Measurements from ENCODE around the gene SLC16A12.

Gene SLC16A12

DNA sequence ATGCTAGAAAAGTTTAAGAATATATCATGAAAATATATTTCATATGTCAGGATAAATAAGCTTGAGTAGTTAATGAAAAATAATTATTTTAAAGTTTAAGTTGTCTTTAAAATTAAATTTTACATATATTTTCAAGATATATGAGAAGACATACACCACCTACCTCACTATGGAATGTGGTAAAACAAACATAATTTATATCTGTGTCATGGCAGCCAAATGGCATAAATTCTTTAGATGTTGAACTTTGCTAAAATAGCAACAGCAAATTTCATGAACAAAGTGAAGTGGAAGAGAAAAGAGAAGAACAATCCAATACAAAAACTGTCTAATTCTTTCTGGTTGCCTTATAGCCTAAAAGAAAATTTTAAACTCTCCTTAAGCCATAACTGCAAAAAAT, 39.6 kb upstream of the SLC16A12 start:
- Histone ChIP-seq H3K36me3 (no peaks in the 10 kb centered on the region), H3K27me3 (no peaks in the 10 kb centered on the region), H3K4me1 (no peaks in the 10 kb centered on the region), H3K27ac (no peak overlapping the region), H3K4me3 (no peak overlapping the region), H3K9me3 (no peaks in the 10 kb centered on the region)
- TF ChIP-seq, protein P1, sequence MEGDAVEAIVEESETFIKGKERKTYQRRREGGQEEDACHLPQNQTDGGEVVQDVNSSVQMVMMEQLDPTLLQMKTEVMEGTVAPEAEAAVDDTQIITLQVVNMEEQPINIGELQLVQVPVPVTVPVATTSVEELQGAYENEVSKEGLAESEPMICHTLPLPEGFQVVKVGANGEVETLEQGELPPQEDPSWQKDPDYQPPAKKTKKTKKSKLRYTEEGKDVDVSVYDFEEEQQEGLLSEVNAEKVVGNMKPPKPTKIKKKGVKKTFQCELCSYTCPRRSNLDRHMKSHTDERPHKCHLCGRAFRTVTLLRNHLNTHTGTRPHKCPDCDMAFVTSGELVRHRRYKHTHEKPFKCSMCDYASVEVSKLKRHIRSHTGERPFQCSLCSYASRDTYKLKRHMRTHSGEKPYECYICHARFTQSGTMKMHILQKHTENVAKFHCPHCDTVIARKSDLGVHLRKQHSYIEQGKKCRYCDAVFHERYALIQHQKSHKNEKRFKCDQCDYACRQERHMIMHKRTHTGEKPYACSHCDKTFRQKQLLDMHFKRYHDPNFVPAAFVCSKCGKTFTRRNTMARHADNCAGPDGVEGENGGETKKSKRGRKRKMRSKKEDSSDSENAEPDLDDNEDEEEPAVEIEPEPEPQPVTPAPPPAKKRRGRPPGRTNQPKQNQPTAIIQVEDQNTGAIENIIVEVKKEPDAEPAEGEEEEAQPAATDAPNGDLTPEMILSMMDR (IDR thresholded peaks at IDR 0.05), result no peak
- no peak for DNase-seq
- intact Hi-C loops (cut with DNase I; ENCODE audit: low total_unique reads), result no loop called here

DNA sequence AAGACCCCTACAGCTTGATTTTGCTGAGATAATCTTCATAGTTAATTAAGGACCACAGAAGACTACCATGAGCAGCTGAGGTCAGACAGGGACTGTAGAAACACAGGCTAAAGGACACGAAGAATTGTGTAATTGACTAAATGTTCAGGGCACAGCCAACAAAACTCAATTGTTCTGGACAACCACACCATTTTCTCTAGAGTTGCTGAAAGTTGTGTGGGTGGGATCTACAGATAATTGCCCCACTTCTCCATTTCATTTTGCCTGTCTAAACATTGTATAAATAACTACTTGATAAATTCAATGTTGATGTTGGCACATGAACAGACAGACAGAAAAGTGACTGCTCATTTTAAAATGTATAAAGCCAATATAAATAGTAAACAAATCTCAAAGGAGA, 39.0 kb upstream of the SLC16A12 start:
- no peak for DNase-seq
- no peak overlapping the region for H3K27ac ChIP-seq
- intact Hi-C loops (cut with DNase I; ENCODE audit: low total_unique reads), result no loop called here

DNA sequence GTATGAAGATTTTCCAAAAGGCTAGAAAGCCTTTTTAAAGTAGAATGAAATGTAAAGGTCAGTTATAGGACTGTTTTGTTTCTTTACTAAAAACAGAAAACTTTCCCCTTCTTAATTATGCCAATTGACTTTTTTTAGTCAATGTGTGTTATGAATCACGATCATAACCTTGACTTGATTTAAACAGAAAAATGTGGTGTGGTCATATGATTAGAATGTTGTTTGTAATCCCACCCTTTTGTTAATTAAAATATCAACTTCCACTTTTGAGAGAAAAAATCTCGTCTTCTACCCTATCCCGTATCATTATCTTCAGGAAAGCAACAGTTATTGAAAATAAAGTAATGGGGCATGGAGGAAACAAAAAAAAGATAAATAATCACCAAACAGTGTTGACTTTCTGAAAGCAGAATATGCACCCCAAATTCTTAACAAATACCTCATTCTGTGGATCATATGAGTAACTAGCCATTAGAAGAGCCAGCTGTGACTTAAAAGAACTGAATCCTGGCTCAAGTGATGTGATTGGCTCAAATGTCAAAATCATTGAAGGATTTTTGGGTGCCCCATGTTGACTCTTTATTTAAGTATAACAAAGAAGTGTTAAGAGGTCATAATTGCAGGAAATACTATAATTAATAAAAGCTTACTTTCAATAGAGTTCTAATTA, 32.3 kb upstream of the SLC16A12 start:
- Histone ChIP-seq H3K27ac (no peak overlapping the region), H3K27me3 (no peaks in the 10 kb centered on the region), H3K36me3 (no peaks in the 10 kb centered on the region), H3K4me3 (no peak overlapping the region), H3K9me3 (no peaks in the 10 kb centered on the region), H3K4me1 (no peaks in the 10 kb centered on the region)
- intact Hi-C loops (cut with DNase I; ENCODE audit: low total_unique reads), result no loop called here
- DNase-seq, result no peak
- TF ChIP-seq, protein P1 (IDR thresholded peaks at IDR 0.05), result no peak

More for the DNA sequence above, 39.0 kb upstream of the SLC16A12 start:
- Histone ChIP-seq H3K4me3 (no peak overlapping the region), H3K4me1 (no peaks in the 10 kb centered on the region), H3K36me3 (no peaks in the 10 kb centered on the region), H3K27me3 (no peaks in the 10 kb centered on the region), H3K9me3 (no peaks in the 10 kb centered on the region)
- TF ChIP-seq, protein P1 (IDR thresholded peaks at IDR 0.05), result no peak

GRCh38 chr10:89566992-89567391, 31.6 kb upstream of the SLC16A12 start:
- DNase-seq, result no peak
- no peak overlapping the region for H3K27ac ChIP-seq
- H3K36me3 ChIP-seq, result no peaks in the 10 kb centered on the region
- H3K4me1 ChIP-seq, result no peaks in the 10 kb centered on the region
- intact Hi-C loops (cut with DNase I; ENCODE audit: low total_unique reads), result no loop called here
- no peak overlapping the region for H3K4me3 ChIP-seq
- TF ChIP-seq, protein P1 (IDR thresholded peaks at IDR 0.05), result no peak
- no peaks in the 10 kb centered on the region for H3K27me3 ChIP-seq
- no peaks in the 10 kb centered on the region for H3K9me3 ChIP-seq

DNA sequence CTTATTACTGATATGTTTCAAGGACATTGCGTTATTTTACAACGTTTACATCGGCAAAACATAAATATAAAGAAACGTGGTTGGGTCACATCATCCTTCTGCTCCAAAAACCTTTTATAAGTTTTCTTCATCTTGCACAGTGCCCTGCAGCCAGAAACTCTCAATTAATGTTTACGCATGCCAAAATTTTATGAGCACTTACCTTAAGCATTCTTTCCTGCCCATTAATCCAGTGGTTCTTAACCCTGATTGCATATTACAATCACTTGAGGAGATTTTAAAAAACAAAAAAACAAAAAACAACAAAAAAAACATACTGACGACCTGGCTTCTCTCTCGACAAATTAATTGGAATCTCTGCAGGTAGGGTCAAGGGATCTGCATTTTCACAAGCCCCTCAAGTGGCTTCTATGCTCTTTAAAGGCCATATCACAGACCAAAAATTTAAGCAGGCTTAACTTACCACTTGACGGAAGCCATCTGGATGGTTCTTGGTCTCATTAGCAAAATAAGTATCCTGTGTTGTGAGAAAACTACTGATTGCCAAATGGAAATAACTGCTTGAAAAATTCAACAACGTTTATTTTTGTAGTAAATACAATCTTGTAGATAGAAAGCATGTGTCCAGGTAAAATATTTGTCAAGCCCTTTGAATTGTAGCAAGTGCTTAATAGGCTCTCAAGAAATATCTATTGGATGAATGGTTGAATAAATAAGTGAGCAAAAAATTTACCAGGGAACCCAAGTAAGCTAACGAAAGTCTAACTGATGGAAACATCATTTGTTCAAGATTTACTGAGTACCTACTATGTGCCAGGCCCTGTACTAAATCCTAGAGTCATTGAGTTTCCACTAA, 30.9 kb upstream of the SLC16A12 start:
- H3K4me3 ChIP-seq, result no peak overlapping the region
- H3K36me3 ChIP-seq, result no peaks in the 10 kb centered on the region
- TF ChIP-seq, protein P1 (IDR thresholded peaks at IDR 0.05), result no peak
- H3K27ac ChIP-seq, result no peak overlapping the region
- intact Hi-C loops (cut with DNase I; ENCODE audit: low total_unique reads), result no loop called here
- no peaks in the 10 kb centered on the region for H3K4me1 ChIP-seq
- no peaks in the 10 kb centered on the region for H3K9me3 ChIP-seq
- DNase-seq, result no peak
- no peaks in the 10 kb centered on the region for H3K27me3 ChIP-seq
